Hepatocyte (in vitro differentiated cells): ENCODE data around the gene MAP2K3. TPM values are rescaled to one million over a fixed set of nuclear protein-coding genes. Genes with fewer than 3 reads are reported as not detected.
A peak's percentile ranks its signal among the peaks of the same experiment; 100 is the strongest.
"Not testable (repeated sequence)": the region's sequence is repeated elsewhere in the genome, so short reads cannot be mapped to it uniquely, and the experiment has no call there.

Experiments
- DNase-seq: peaks from one replicate; pipeline ENCODE4 v3.0.0-alpha.2; 2016; ENCODE audit warnings: low spot score
- H2AFZ ChIP-seq: fragments of 200-600 bp; sonication (generic); 2 replicates; pipeline ENCODE4 v1.6.0; 2016; ENCODE audit warnings: antibody characterized with exemption, mild to moderate bottlenecking
- H3K27ac ChIP-seq: fragments of 200-600 bp; sonication (generic); 2 replicates; pipeline ENCODE4 v1.5.1; 2016; ENCODE audit warnings: mild to moderate bottlenecking
- H3K27me3 ChIP-seq: fragments of 200-600 bp; sonication (generic); 2 replicates; pipeline ENCODE4 v1.6.1; 2016
- H3K36me3 ChIP-seq: fragments of 200-600 bp; sonication (generic); replicated peaks from 2 replicates; pipeline ENCODE4 v1.5.1; 2016; ENCODE audit warnings: low read depth; ENCODE audit not compliant: insufficient read depth
- H3K4me1 ChIP-seq: fragments of 200-600 bp; sonication (generic); 2 replicates; pipeline ENCODE4 v1.5.1; 2016; ENCODE audit warnings: mild to moderate bottlenecking, moderate library complexity; ENCODE audit not compliant: insufficient read depth
- H3K4me2 ChIP-seq: fragments of 200-600 bp; sonication (generic); 2 replicates; pipeline ENCODE4 v1.6.0; 2016
- H3K4me3 ChIP-seq: fragments of 200-600 bp; sonication (generic); 2 replicates; pipeline ENCODE4 v1.5.1; 2016; ENCODE audit warnings: mild to moderate bottlenecking
- H3K79me2 ChIP-seq: fragments of 200-600 bp; sonication (generic); 2 replicates; pipeline ENCODE4 v1.6.0; 2017; ENCODE audit warnings: mild to moderate bottlenecking
- H3K9me2 ChIP-seq: fragments of 200-600 bp; sonication (generic); replicated peaks from 2 replicates; pipeline ENCODE4 v1.6.0; 2017; ENCODE audit warnings: mild to moderate bottlenecking; ENCODE audit not compliant: insufficient read depth
- H3K9me3 ChIP-seq: fragments of 200-600 bp; sonication (generic); 2 replicates; pipeline ENCODE4 v1.5.1; 2016; ENCODE audit warnings: low read depth, mild to moderate bottlenecking
- H4K20me1 ChIP-seq: fragments of 200-600 bp; sonication (generic); 2 replicates; pipeline ENCODE4 v1.6.0; 2016; ENCODE audit warnings: mild to moderate bottlenecking; ENCODE audit not compliant: insufficient read depth, poor library complexity, severe bottlenecking
- CTCF ChIP-seq: fragments of 200-600 bp; sonication (generic); IDR thresholded peaks from 2 replicates; pipeline ENCODE4 v1.5.1; 2016; ENCODE audit warnings: antibody characterized with exemption, mild to moderate bottlenecking; ENCODE audit not compliant: poor library complexity
- EZH2 ChIP-seq: fragments of 200-600 bp; sonication (generic); IDR thresholded peaks from 2 replicates; pipeline ENCODE4 v1.6.1; 2016; ENCODE audit warnings: antibody characterized with exemption, mild to moderate bottlenecking, borderline replicate concordance
- EZH2phosphoT487 ChIP-seq: fragments of 200-600 bp; sonication (generic); IDR thresholded peaks from one replicate; pipeline ENCODE4 v1.6.1; 2018; ENCODE audit warnings: antibody characterized with exemption, mild to moderate bottlenecking, low read depth, moderate library complexity; ENCODE audit not compliant: unreplicated experiment, severe bottlenecking
- WGBS: methylation state at CpG from one replicate; pipeline ENCODE4 v1.1.6; 2016; ENCODE audit warnings: low lambda C conversion rate; ENCODE audit errors: missing lambda C conversion rate; 5-methylcytosine and 5-hydroxymethylcytosine counted together
- polyA plus RNA-seq: library from polyadenylated mRNA; unstranded; fragments of >200 nt; fragmentation: Nextera tagmentation; extraction: Ambion mirVana; gene quantifications from 2 replicates; pipeline ENCODE4 v1.2.1, GENCODE V29; 2016
- total RNA-seq: library from RNA; depleted of rRNA; stranded (reverse); fragments of >200 nt; gene quantifications from 2 replicates; pipeline ENCODE4 v1.2.3, GENCODE V29; 2014

MAP2K3 gene
- total and polyA plus RNA-seq, 2 experiments from 2014 or later: 21.8 to 62.4 TPM

GRCh38 chr17:21304091-21304490, 19.6 kb downstream of the MAP2K3 start:
- Histone ChIP-seq H3K9me2 (no peaks in the 10 kb centered on the region), H4K20me1 (no peaks in the 10 kb centered on the region), H3K9me3 (no peaks in the 10 kb centered on the region), H3K27ac (no peak overlapping the region), H3K27me3 (no peaks in the 10 kb centered on the region), H3K4me2 (no peak overlapping the region), H3K36me3 (no peaks in the 10 kb centered on the region), H3K4me3 (no peak overlapping the region), H3K79me2 (no peaks in the 10 kb centered on the region), H2AFZ (no peak overlapping the region), H3K4me1 (no peaks in the 10 kb centered on the region)
- DNase-seq: peak; percentile 11
- 70% methylated on average over 9 of the region's 9 CpGs for WGBS
- TF ChIP-seq CTCF (no peak), EZH2 (no peak), EZH2phosphoT487 (no peak)

GRCh38 chr17:21304551-21305151, 20.1 kb downstream of the MAP2K3 start:
- H3K36me3 ChIP-seq, H3K9me2 ChIP-seq, H3K4me2 ChIP-seq, H3K27ac ChIP-seq, DNase-seq, H4K20me1 ChIP-seq, H3K4me1 ChIP-seq, H3K9me3 ChIP-seq, H2AFZ ChIP-seq, H3K27me3 ChIP-seq, H3K79me2 ChIP-seq, H3K4me3 ChIP-seq: not testable (repeated sequence)
- 87% methylated on average over 17 of the region's 17 CpGs for WGBS

GRCh38 chr17:21305431-21306180, 21.1 kb downstream of the MAP2K3 start:
- H3K79me2 ChIP-seq, H3K36me3 ChIP-seq, H3K27me3 ChIP-seq, H3K9me2 ChIP-seq, H3K27ac ChIP-seq, H3K4me1 ChIP-seq, H3K4me3 ChIP-seq, H4K20me1 ChIP-seq, H3K4me2 ChIP-seq, DNase-seq, H3K9me3 ChIP-seq, H2AFZ ChIP-seq: not testable (repeated sequence)
- 85% methylated on average over 20 of the region's 20 CpGs for WGBS

- not testable (repeated sequence) for H3K9me3 ChIP-seq, H3K36me3 ChIP-seq, H3K4me1 ChIP-seq, H3K4me3 ChIP-seq, H3K27ac ChIP-seq, H3K9me2 ChIP-seq, H3K27me3 ChIP-seq, H3K79me2 ChIP-seq, H2AFZ ChIP-seq, H3K4me2 ChIP-seq, DNase-seq, H4K20me1 ChIP-seq
- WGBS: 82% methylated on average over 8 of the region's 8 CpGs
These were observed 22.2 kb downstream of the MAP2K3 start for GRCh38 chr17:21306611-21307272.

- WGBS: 53% methylated on average over 3 of the region's 5 CpGs
- not testable (repeated sequence) for H3K9me3 ChIP-seq, H3K4me2 ChIP-seq, H3K4me3 ChIP-seq, H3K27ac ChIP-seq, H4K20me1 ChIP-seq, H3K4me1 ChIP-seq, H3K9me2 ChIP-seq, H2AFZ ChIP-seq, H3K27me3 ChIP-seq, H3K79me2 ChIP-seq, DNase-seq, H3K36me3 ChIP-seq
These were observed 22.7 kb downstream of the MAP2K3 start for GRCh38 chr17:21307273-21307625.

- H3K4me3 ChIP-seq, H3K27ac ChIP-seq, H4K20me1 ChIP-seq, H3K36me3 ChIP-seq, H3K4me2 ChIP-seq, H3K4me1 ChIP-seq, DNase-seq, H3K9me3 ChIP-seq, H3K9me2 ChIP-seq, H3K79me2 ChIP-seq, H2AFZ ChIP-seq, H3K27me3 ChIP-seq: not testable (repeated sequence)
- WGBS: 93% methylated on average over 6 of the region's 6 CpGs
These were observed 24.4 kb downstream of the MAP2K3 start for GRCh38 chr17:21308931-21309381.

- not testable (repeated sequence) for H3K27me3 ChIP-seq, H3K9me2 ChIP-seq, H3K36me3 ChIP-seq, DNase-seq, H3K4me1 ChIP-seq, H4K20me1 ChIP-seq, H3K9me3 ChIP-seq, H2AFZ ChIP-seq, H3K4me2 ChIP-seq, H3K27ac ChIP-seq, H3K4me3 ChIP-seq, H3K79me2 ChIP-seq
- 94% methylated on average over 16 of the region's 16 CpGs for whole genome bisulfite sequencing
These were observed 25.7 kb downstream of the MAP2K3 start for GRCh38 chr17:21310061-21310765.
